Upper lobe of left lung (tissue), 4 donors: Measurements from ENCODE around the gene MEF2C.

ENCODE experiments used
- EP300 ChIP-seq, 4 donors: sonication (generic); formaldehyde crosslinking; IDR thresholded peaks; one replicate each; pipeline ENCODE4 v1.5.1; 2017; ENCODE audit warnings: antibody characterized with exemption in 4 of 4, control low read depth in 2 of 4
- TF ChIP-seq, protein P1 (sequence below), 6 experiments: fragments of 450-650 bp in 4 of 6; fragments of 200-600 bp in 2 of 6; sonication (generic) in 2 of 6; IDR thresholded peaks; one replicate each; pipeline ENCODE4 v1.5.1; 2016 to 2019; ENCODE audit warnings: antibody characterized with exemption in 6 of 6

DNA sequence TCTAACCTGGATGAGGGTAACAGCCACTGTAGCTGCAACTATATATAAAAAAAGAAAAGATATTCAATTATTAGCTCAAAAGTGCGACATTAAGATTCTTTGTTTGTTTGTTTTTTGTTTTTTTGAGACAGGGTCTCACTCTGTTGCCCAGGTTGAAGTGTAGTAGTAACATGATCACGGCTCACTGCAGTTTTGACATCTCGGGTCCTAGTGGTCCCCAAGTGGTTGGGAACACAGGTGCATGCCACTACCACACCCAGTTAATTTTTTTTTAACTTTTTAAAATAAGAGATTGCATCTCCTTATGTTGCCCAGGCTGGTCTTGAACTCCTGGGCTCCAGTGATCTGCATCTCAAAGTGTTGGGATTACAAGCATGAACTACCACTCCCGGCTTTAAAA, 61.8 kb downstream of the MEF2C start:
- TF ChIP-seq, protein P1, sequence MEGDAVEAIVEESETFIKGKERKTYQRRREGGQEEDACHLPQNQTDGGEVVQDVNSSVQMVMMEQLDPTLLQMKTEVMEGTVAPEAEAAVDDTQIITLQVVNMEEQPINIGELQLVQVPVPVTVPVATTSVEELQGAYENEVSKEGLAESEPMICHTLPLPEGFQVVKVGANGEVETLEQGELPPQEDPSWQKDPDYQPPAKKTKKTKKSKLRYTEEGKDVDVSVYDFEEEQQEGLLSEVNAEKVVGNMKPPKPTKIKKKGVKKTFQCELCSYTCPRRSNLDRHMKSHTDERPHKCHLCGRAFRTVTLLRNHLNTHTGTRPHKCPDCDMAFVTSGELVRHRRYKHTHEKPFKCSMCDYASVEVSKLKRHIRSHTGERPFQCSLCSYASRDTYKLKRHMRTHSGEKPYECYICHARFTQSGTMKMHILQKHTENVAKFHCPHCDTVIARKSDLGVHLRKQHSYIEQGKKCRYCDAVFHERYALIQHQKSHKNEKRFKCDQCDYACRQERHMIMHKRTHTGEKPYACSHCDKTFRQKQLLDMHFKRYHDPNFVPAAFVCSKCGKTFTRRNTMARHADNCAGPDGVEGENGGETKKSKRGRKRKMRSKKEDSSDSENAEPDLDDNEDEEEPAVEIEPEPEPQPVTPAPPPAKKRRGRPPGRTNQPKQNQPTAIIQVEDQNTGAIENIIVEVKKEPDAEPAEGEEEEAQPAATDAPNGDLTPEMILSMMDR (IDR thresholded peaks at IDR 0.05), result no peak
- TF ChIP-seq EP300 (IDR thresholded peaks at IDR 0.05), result no peak
